ENCODE data around the gene P2RX4. TPM values are rescaled to one million over a fixed set of nuclear protein-coding genes. Genes with fewer than 3 reads are reported as not detected.

P2RX4 gene
- total RNA-seq, 1 donor from 2014 or later, result 17.0 TPM

DNA sequence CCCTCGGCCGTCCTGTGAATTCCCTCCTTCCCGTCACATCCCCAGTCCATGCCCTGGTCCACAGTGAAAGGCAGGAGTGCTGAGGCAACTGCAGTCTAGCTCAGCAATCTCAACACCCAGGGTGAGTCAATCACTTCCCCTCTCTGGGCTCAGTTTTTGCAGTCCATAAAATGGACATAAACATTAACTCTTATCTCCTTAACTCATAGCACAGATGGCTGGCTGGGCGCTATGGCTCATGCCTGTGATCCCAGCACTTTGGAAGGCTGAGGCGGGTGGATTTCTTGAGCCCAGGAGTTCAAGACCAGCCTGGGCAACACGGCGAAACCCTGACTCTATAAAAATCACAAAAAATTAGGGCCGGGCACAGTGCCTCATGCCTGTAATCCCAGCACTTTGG is 54.2 kb downstream of the P2RX4 start:
- no peaks in the 10 kb centered on the region for H3K4me1 Mint-ChIP-seq (ENCODE audit: unreplicated experiment)
- TF ChIP-seq, protein P1, sequence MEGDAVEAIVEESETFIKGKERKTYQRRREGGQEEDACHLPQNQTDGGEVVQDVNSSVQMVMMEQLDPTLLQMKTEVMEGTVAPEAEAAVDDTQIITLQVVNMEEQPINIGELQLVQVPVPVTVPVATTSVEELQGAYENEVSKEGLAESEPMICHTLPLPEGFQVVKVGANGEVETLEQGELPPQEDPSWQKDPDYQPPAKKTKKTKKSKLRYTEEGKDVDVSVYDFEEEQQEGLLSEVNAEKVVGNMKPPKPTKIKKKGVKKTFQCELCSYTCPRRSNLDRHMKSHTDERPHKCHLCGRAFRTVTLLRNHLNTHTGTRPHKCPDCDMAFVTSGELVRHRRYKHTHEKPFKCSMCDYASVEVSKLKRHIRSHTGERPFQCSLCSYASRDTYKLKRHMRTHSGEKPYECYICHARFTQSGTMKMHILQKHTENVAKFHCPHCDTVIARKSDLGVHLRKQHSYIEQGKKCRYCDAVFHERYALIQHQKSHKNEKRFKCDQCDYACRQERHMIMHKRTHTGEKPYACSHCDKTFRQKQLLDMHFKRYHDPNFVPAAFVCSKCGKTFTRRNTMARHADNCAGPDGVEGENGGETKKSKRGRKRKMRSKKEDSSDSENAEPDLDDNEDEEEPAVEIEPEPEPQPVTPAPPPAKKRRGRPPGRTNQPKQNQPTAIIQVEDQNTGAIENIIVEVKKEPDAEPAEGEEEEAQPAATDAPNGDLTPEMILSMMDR (conservative IDR thresholded peaks at IDR 0.05), result no peak
- H3K4me3 Mint-ChIP-seq, result no peak overlapping the region
- H3K36me3 Mint-ChIP-seq, result peaks cover 25% of the 10 kb centered on the region
- no peaks in the 10 kb centered on the region for H3K9me3 Mint-ChIP-seq
- no peaks in the 10 kb centered on the region for H3K27me3 Mint-ChIP-seq
- H3K27ac Mint-ChIP-seq, result no peak overlapping the region
- DNase-seq (ENCODE audit: extremely low spot score, unreplicated experiment), result no peak

DNA sequence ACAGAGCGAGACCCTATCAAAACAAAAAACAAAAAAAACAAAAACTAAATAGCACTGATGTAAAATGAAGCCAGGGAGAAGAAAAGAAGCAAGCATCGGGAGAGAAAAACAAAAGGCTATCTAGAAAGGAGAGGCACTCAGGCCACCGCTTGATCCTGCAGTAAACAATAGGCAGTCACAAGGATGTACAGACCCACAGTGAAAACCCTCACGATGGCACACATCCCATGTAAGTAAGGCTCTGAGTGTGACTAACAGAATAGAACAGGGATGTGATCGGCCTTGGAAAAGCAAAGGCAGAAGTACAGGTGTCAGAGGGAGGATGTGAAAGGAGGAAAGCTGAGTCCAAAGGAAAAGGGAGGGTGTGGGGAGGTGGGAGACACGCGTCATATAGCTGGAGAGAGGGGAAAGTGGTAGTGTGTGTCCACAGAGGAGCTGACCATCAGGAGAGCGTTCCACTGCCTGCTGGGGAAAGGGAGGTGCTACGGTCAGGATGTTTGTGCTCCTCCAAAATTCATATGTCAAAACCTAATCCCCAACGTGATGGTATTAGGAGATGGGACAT is 55.1 kb downstream of the P2RX4 start:
- Mint-ChIP-seq H3K27ac (no peak overlapping the region), H3K36me3 (peaks cover 24% of the 10 kb centered on the region)

DNA sequence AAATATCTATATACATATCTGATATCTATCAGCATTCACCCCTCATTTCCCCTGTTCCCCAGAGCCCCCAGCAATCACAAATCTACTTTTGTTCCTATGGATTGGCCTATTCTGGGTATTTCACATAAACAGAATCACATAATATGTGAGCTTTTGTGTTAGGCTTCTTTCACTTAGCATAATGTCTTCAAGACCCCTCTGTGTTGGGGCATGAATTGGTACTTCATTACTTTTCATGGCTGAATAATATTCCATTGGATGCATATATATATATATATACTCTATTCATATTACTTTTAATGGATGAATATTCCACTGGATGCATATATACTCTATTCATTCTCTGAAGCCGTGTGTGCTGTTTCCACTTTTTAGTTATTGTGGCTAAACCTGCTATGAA is 57.9 kb downstream of the P2RX4 start:
- Mint-ChIP-seq H3K9me3 (no peaks in the 10 kb centered on the region), H3K4me1 (ENCODE audit: unreplicated experiment) (no peaks in the 10 kb centered on the region), H3K27ac (no peak overlapping the region), H3K27me3 (no peaks in the 10 kb centered on the region), H3K36me3 (peaks cover 14% of the 10 kb centered on the region), H3K4me3 (no peak overlapping the region)
- TF ChIP-seq, protein P1 (conservative IDR thresholded peaks at IDR 0.05), result no peak
- no peak for DNase-seq (ENCODE audit: extremely low spot score, unreplicated experiment)

More for the DNA sequence above, 55.1 kb downstream of the P2RX4 start:
- Mint-ChIP-seq H3K9me3 (no peaks in the 10 kb centered on the region), H3K27me3 (no peaks in the 10 kb centered on the region), H3K4me1 (ENCODE audit: unreplicated experiment) (no peaks in the 10 kb centered on the region), H3K4me3 (no peak overlapping the region)
- DNase-seq (ENCODE audit: extremely low spot score, unreplicated experiment), result no peak
- TF ChIP-seq, protein P1 (conservative IDR thresholded peaks at IDR 0.05), result no peak

DNA sequence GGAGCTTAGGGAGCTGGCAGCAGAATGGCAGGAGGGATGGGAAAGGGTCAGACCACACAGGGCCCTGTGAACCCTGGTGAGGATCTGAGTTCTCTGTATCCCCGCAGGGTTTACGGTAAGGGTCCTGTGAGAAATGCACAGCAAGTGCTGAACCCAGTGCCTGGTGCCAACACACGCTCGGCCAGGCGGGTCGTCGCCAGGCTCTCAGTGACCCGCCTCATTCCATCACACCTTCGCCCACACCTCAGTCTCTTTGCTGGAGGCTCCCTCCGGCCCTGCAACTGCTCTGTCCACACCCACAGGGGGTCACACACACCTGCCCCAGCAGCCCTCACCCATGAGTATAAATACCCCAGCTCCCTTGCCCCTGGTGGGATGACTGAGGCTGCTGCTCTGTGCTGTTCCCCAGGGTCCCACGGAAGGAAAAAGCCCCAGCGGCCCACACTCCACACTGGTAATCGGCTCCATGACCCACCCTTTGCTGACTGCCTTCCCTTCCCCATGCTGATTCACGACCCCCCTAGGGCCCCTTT is 63.5 kb downstream of the P2RX4 start:
- H3K9me3 Mint-ChIP-seq, result no peaks in the 10 kb centered on the region
- TF ChIP-seq, protein P1 (conservative IDR thresholded peaks at IDR 0.05), result no peak
- no peak for DNase-seq (ENCODE audit: extremely low spot score, unreplicated experiment)
- peaks cover 17% of the 10 kb centered on the region for H3K36me3 Mint-ChIP-seq
- H3K4me1 Mint-ChIP-seq (ENCODE audit: unreplicated experiment), result no peaks in the 10 kb centered on the region
- H3K27ac Mint-ChIP-seq, result no peak overlapping the region
- no peak overlapping the region for H3K4me3 Mint-ChIP-seq
- H3K27me3 Mint-ChIP-seq, result no peaks in the 10 kb centered on the region

DNA sequence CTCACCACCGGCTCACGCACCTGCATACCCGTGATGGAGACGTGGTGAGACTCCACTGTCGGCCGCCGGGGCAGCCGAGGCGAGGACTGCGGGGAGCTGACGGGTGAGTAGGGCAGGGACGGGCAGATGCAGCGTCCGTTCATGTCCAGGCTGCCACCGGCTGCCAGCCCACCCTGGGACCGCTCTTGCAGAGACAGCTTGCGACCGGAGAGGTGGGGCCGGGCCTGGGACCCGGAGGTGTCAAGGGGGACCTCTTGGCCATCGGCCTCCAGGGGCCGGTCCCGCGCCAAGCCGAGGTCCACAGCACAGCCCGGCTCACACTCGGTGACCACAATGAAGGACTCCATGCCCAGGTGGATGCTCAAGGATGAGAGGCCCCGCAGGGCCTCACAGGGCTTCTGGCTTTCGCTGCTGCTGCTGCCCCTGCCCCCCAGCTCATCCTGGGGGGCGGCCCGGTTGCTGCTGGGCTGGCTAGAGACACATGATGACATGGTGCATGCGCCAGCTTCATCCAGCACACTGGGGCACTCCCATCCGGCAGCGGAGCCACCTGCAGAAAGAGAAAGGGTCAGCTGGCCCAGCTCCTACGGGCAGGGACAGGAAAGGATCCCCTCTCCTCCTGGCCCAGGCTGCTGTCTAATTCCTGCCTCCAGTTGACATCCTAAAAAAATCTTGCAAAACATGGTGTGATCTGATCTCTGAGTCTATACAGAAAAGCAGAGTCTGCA is 64.3 kb downstream of the P2RX4 start:
- TF ChIP-seq, protein P1 (conservative IDR thresholded peaks at IDR 0.05), result no peak
- no peak overlapping the region for H3K27ac Mint-ChIP-seq
- no peaks in the 10 kb centered on the region for H3K4me1 Mint-ChIP-seq (ENCODE audit: unreplicated experiment)
- H3K4me3 Mint-ChIP-seq, result no peak overlapping the region
- H3K36me3 Mint-ChIP-seq, result peaks cover 19% of the 10 kb centered on the region
- H3K9me3 Mint-ChIP-seq, result no peaks in the 10 kb centered on the region
- no peak for DNase-seq (ENCODE audit: extremely low spot score, unreplicated experiment)
- H3K27me3 Mint-ChIP-seq, result no peaks in the 10 kb centered on the region
